Kidney epithelial cell (primary cell): ENCODE results near the gene OPHN1. TPM values are rescaled to one million over a fixed set of nuclear protein-coding genes. Genes with fewer than 3 reads are reported as not detected.
A peak's percentile ranks its signal among the peaks of the same experiment; 100 is the strongest.

ENCODE experiments used
- DNase-seq: peaks from one replicate; pipeline ENCODE4 v3.0.0-alpha.2; 2010; ENCODE audit warnings: low read depth
- H3K27me3 ChIP-seq: 2 replicates; pipeline ENCODE4 v1.6.0; 2011; ENCODE audit warnings: low read length; ENCODE audit not compliant: control insufficient read depth, insufficient read depth
- H3K36me3 ChIP-seq: 2 replicates; pipeline ENCODE4 v1.5.1; 2011; ENCODE audit warnings: low read length; ENCODE audit not compliant: control insufficient read depth, insufficient read depth
- H3K4me3 ChIP-seq: 2 replicates; pipeline ENCODE4 v1.5.1; 2011; ENCODE audit warnings: low read depth, mild to moderate bottlenecking, control low read depth, low read length
- total RNA-seq: library from RNA; depleted of rRNA; stranded (reverse); fragments of >200 nt; gene quantifications from 2 replicates; pipeline ENCODE4 v1.2.3, GENCODE V29; 2015
- TF ChIP-seq, protein P1 (sequence below): IDR thresholded peaks from 2 replicates; pipeline ENCODE4 v1.5.1; 2011; ENCODE audit warnings: mild to moderate bottlenecking, moderate library complexity, low read length, control low read depth, inconsistent platforms; ENCODE audit not compliant: insufficient read depth, poor library complexity, severe bottlenecking

OPHN1 gene
- total RNA-seq, 1 donor from 2014 or later: 6.9 TPM

DNA sequence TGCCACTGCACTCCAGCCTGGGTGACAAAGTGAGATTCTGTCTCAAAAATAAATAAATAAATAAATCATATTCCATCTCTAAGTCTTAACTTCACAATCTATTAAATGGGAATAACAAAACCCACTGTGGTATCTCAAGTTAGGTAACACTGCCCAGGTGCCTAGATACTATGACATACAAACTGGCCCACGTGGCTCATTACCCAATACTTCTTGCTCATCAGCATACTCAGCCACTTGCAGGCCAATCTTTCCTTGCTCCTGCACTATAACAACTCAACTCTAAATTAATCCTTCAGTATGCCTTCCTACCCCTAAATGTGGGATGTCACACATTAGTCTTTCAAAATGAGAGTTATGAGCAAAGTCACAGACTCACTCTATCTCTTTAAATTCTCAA, 230.1 kb downstream of the OPHN1 start:
- Histone ChIP-seq H3K27me3 (no peaks in the 10 kb centered on the region), H3K36me3 (no peaks in the 10 kb centered on the region), H3K4me3 (no peak overlapping the region)
- TF ChIP-seq, protein P1, sequence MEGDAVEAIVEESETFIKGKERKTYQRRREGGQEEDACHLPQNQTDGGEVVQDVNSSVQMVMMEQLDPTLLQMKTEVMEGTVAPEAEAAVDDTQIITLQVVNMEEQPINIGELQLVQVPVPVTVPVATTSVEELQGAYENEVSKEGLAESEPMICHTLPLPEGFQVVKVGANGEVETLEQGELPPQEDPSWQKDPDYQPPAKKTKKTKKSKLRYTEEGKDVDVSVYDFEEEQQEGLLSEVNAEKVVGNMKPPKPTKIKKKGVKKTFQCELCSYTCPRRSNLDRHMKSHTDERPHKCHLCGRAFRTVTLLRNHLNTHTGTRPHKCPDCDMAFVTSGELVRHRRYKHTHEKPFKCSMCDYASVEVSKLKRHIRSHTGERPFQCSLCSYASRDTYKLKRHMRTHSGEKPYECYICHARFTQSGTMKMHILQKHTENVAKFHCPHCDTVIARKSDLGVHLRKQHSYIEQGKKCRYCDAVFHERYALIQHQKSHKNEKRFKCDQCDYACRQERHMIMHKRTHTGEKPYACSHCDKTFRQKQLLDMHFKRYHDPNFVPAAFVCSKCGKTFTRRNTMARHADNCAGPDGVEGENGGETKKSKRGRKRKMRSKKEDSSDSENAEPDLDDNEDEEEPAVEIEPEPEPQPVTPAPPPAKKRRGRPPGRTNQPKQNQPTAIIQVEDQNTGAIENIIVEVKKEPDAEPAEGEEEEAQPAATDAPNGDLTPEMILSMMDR: no peak
- DNase-seq: no peak

DNA sequence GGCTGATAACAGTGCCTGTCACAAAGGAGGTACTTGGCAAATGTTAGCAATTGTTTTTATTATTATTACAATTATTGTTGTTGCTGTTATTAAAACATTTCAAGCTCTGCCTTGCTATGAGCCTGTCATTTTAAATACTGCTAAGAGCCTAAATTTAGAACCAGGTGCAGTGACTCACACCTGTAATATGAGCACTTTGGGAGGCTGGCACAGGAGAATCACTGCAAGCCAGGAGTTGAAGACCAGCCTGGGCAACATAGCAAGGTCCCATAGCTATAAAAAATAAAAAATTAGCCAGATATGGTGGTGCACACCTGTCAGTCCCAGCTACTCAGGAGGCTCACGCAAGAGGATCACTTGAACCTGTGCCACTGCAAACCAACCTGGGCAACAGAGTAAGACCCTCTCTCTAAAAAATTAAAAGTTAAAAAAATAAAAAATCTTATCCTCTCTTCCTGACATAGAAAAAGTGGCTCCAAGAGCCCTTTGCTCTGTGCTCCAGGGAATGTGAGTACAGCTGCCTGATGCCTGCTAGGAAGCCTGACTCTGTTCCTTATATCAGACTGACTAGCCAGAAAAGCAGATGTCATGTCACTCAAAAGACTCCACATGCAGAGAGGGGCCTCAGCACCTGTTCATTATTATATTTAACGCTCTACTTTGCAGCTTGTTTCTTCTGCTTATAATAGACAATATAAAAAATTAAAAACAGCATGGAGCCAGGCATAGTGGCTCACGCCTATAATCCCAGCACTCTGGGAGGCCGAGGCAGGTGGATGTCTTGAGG, 234.0 kb downstream of the OPHN1 start:
- Histone ChIP-seq H3K36me3 (no peaks in the 10 kb centered on the region), H3K4me3 (no peak overlapping the region), H3K27me3 (no peaks in the 10 kb centered on the region)
- TF ChIP-seq, protein P1: no peak
- DNase-seq: no peak

DNA sequence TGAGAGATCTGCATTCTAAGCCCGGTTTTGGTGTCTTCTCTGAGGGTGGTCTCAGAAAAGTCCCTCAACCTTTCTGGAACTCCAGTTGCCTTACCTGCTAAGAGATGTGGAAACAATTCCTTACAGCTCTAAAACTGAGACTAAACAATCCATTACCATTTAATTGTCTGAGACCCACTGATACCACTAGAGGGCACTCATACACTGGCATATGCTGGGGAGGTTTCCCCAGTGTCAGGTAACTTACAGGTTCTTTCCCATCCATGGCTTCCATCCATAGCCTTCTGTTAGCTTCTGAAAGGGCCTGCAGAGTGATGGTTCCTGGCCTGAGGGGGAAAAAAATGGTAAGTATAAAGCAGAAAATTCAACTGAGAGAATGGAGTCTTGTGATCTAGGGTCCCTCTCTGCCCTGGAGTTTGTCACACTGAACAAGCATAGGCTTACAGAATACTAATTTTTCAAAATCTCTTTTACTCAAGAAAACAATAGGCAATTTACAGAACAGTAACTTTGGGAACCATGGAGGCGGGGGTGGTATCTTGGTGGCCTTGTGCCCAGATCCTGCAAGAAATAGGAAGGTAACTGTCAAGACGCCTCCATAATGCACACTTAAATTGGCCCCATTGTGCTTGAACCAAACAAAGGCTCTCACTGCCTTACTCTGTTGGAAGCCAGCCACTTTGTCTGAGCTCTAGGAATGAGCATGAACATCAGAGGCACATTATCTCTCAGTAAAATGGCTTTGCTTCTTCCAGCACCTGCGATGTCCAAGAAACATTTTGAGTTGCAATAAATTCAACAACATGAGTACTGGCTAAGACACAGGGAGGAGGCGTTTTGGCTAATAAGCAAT, 236.1 kb downstream of the OPHN1 start:
- DNase-seq: no peak
- no peaks in the 10 kb centered on the region for H3K36me3 ChIP-seq
- TF ChIP-seq, protein P1: peak; percentile 61
- H3K27me3 ChIP-seq: no peaks in the 10 kb centered on the region
- no peak overlapping the region for H3K4me3 ChIP-seq

DNA sequence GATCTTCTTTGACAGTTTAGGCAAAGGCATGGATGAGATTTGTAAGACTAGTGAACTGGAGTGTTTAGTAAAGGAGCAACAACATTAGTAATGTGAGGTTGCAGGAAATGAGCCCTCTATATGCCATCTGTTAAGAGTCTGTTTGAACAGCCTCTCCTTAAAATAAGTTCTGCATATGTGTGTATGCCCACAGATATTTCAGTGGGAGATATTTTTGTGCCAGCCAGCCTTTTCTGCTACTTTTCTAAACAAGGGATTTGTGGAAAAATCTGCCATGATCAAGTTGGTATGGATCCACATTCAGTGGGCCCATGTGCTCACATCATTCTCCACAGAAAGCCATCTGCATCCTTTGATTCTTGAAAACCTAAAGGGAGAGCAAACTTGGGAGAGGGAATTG, 237.7 kb downstream of the OPHN1 start:
- TF ChIP-seq, protein P1: no peak
- DNase-seq: no peak

DNA sequence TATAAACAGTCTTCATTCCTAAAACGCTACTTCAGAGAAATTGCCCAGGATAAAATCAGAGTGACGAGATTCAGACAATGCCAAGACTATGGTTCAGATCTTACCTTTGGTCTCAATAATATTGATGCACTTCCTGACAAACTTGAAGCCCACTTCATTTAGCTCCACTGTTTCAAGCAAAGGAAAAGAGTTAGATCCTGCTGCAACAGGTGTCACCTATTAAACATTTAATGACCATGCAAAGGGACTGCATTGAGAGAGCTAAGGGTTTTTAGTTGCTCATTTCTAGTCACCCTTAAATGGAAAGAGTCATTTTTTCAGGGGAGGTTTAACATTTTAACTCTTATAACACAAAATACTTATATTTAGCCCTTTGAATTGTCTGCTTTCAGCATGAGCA, 239.5 kb downstream of the OPHN1 start:
- TF ChIP-seq, protein P1: no peak

More for the DNA sequence above, 237.7 kb downstream of the OPHN1 start:
- no peak overlapping the region for H3K4me3 ChIP-seq
- no peaks in the 10 kb centered on the region for H3K27me3 ChIP-seq
- no peaks in the 10 kb centered on the region for H3K36me3 ChIP-seq

More for the DNA sequence above, 239.5 kb downstream of the OPHN1 start:
- DNase-seq: no peak
- Histone ChIP-seq H3K36me3 (no peaks in the 10 kb centered on the region), H3K4me3 (no peak overlapping the region), H3K27me3 (no peaks in the 10 kb centered on the region)
